ENCODE data around the gene COL4A3. TPM values are rescaled to one million over a fixed set of nuclear protein-coding genes. Genes with fewer than 3 reads are reported as not detected.

COL4A3 gene
- total and polyA plus RNA-seq, 2 donors (not counting 3 experiments of a cell fraction or from before 2014, with no cell fraction given), result not detected

GRCh38 chr2:227348324-227348723 is 183.9 kb downstream of the COL4A3 start:
- Histone ChIP-seq H3K79me2 (ENCODE audit: control insufficient read depth, insufficient read depth, low read length) (no peaks in the 10 kb centered on the region), H2AFZ (ENCODE audit: low read depth, low read length) (no peak overlapping the region), H3K4me2 (ENCODE audit: insufficient read depth, low read length) (no peak overlapping the region), H3K27me3 (ENCODE audit: control insufficient read depth in 2 of 2, insufficient read depth in 2 of 2, low read length in 2 of 2) (no peaks in the 10 kb centered on the region), H4K20me1 (replicated peaks; ENCODE audit: control insufficient read depth, extremely low read depth, insufficient read depth, low read length) (no peaks in the 10 kb centered on the region), H3K9ac (replicated peaks; ENCODE audit: extremely low read depth, insufficient read depth, low read length) (no peak overlapping the region), H3K4me3 (replicated peaks in 1 of 3; ENCODE audit: insufficient read depth in 1 of 3, low read depth in 1 of 3, low read length in 3 of 3) (no peak overlapping the region), H3K9me1 (replicated peaks; ENCODE audit: control insufficient read depth, extremely low read depth, insufficient read depth, low read length) (no peaks in the 10 kb centered on the region), H3K36me3 (ENCODE audit: control insufficient read depth in 2 of 2, extremely low read depth in 1 of 2, insufficient read depth in 2 of 2, low read length in 2 of 2) (peaks cover 2 to 5% of the 10 kb centered on the region in 2 experiments), H3K27ac (ENCODE audit: insufficient read depth, low read depth, low read length) (no peak overlapping the region), H3K9me3 (replicated peaks; ENCODE audit: control insufficient read depth, insufficient read depth, low read length) (no peaks in the 10 kb centered on the region), H3K4me1 (ENCODE audit: control insufficient read depth, extremely low read depth, insufficient read depth, low read length) (no peaks in the 10 kb centered on the region)
- FAIRE-seq, result no peak
- intact Hi-C loops (cut with micrococcal nuclease), result no loop called here
- DNase-seq (ENCODE audit: low read depth, low spot score), result no peak
- dilution Hi-C loops (cut with MboI; ENCODE audit: extremely low pct_ligation_motif_present, low sequenced_read_pairs), result no loop called here
- ChIA-PET CTCF (interaction anchor here (0.7 to 1.4 kb wide), 3 partner anchors 10 to 310 kb away, joined by 3 to 5 read pairs (median 3); no protein-coding TSS in a partner anchor), POLR2A (no interaction called here)
- no TSS peak for BruUV-seq (replicated peaks)
- TF ChIP-seq POLR2AphosphoS5 (IDR thresholded peaks at IDR 0.05; ENCODE audit: insufficient read depth, low read depth, low read length) (no peak), FOS (IDR thresholded peaks at IDR 0.05; ENCODE audit: borderline replicate concordance, insufficient read depth, low read length) (no peak), MAX (IDR thresholded peaks at IDR 0.05; ENCODE audit: insufficient read depth, insufficient read length) (no peak), EZH2 (IDR thresholded peaks at IDR 0.05; ENCODE audit: borderline replicate concordance, low read depth, low read length, severe bottlenecking) (no peak), CTCF (IDR thresholded peaks at IDR 0.05; ENCODE audit: extremely low read depth in 1 of 2, insufficient read depth in 1 of 2, low read depth in 1 of 2, low read length in 2 of 2) (no peak), JUN (IDR thresholded peaks at IDR 0.05; ENCODE audit: borderline replicate concordance, insufficient read depth, insufficient read length, low read depth) (no peak), GATA2 (IDR thresholded peaks at IDR 0.05; ENCODE audit: insufficient read depth, insufficient read length, low read depth, low read length) (no peak), POLR2A (IDR thresholded peaks at IDR 0.05; ENCODE audit: low read depth, low read length) (no peak)
